ENCODE results near the gene NUDT14.

NUDT14 gene

DNA sequence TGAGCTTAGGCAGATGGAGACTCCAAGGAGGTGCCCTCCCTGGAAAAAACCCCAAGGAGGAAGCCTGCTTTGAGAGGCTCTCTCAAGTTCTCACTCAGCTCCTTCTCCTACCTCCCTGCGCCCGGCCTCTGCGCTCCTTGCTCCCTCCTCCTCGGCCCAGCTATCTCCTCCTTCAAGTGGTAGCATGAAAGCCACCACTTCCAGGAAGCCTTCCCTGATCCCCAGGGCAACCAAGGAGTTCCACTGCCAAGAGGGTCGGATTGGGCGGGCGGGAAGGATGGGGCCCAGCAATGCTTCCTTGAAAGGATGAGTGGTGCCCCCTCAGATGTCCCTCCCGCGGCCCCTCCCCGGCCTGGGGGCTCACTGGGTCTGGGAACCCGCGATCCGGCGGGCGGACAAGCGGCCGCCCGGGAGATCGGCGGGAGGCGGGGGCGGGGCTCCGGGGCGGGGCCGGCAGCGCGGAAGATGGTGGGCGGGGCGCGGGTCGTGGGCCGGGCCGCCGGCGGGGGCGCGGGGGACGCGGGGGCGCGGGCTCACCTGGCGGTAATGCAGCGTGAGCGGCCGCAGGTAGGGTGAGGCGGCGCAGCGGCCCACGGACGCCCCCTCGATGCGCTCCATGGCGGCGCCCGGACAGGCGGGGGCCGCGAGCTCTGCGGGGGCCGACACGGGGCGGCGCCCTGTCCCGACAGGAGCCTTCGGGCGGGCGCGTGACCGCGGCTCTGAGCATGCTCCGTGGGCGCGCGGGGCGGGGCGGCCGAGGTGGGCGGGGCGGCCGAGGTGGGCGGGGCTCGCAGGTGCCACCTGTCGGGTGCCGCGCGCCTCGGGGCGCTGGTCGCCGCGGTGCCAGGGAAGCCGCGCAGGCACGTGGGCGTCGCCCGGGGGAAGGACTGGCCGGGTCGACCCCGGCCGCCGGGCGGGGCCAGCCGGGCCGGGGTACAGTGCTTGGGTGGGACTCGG lies at the start of gene NUDT14:
TSS of gene NUDT14 (minus strand) at position 721 of the 957 bp plus-strand sequence. CDS start at position 618, 103 bp downstream.
- no peak within 1 kb of the TSS for H3K27ac Mint-ChIP-seq
- H3K4me3 Mint-ChIP-seq = peak within 1 kb of the TSS; percentile 78
- peak; percentile 88 for DNase-seq
- H3K27me3 Mint-ChIP-seq = peaks cover 63% of the 10 kb centered on the region
- H3K36me3 Mint-ChIP-seq = no peaks in the 10 kb centered on the region
- CTCF ChIA-PET = interaction anchor here (0.7 to 1.5 kb wide), 4 partner anchors 11 to 171 kb away, joined by 3 to 5 read pairs (median 4); no protein-coding TSS in a partner anchor
- H3K4me1 Mint-ChIP-seq = peaks cover 32% of the 10 kb centered on the region
- no peaks in the 10 kb centered on the region for H3K9me3 Mint-ChIP-seq

DNA sequence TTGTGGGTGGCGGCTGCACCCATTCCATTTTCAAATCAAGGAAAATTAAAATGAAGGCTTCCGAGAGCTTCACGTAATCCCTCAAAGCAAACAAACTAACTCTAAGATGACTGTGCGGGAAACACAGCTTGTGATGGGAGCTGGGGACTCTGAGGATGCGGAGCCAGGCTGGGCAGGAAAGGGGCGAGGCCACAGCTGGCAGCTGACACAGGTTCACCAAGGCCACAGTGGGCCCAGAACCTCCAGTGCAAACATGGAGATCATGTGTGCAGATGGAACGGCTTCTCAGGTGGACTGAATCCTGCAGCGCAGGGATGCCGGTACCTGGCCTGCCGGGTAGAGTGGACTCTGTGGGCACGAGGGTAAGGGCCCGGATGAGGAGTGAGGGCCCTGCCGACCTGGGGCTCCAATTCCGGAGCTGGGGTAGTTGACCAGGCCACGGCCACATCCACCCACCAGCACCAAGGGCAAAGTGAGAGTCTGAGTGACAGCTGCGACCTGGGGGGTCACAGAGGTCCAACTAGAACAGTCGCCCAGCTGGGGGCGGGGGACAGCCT lies 48.1 kb upstream of the NUDT14 start:
- no peak overlapping the region for H3K27ac Mint-ChIP-seq
- H3K36me3 Mint-ChIP-seq = peaks cover 7% of the 10 kb centered on the region
- CTCF ChIA-PET = no interaction called here
- no peaks in the 10 kb centered on the region for H3K9me3 Mint-ChIP-seq
- DNase-seq = no peak
- no peaks in the 10 kb centered on the region for H3K4me1 Mint-ChIP-seq
- no peak overlapping the region for H3K4me3 Mint-ChIP-seq
- H3K27me3 Mint-ChIP-seq = no peaks in the 10 kb centered on the region

DNA sequence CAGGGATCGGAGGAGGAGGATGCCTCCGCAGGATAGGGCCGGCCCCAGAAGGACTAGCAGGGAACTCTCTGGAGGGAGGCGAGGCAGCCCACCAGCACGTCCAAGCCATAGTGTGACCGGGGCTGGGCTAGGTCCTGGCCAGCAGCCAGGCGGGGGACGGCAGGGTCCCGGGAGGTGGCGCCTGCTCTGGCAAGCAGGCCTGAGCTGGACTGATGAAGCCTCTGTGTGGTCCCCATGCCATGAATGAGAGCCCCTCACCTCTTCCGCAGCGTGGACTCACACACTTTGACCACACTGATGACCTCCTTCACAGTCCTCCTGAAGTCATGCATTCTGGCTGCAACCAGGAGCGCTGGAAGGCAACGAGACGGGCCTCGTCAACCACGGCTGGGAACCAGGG lies 47.5 kb upstream of the NUDT14 start:
- H3K9me3 Mint-ChIP-seq = no peaks in the 10 kb centered on the region
- no peak for DNase-seq
- H3K36me3 Mint-ChIP-seq = peaks cover 11% of the 10 kb centered on the region
- no peak overlapping the region for H3K4me3 Mint-ChIP-seq
- no peak overlapping the region for H3K27ac Mint-ChIP-seq
- no peaks in the 10 kb centered on the region for H3K27me3 Mint-ChIP-seq
- CTCF ChIA-PET = no interaction called here
- H3K4me1 Mint-ChIP-seq = no peaks in the 10 kb centered on the region

DNA sequence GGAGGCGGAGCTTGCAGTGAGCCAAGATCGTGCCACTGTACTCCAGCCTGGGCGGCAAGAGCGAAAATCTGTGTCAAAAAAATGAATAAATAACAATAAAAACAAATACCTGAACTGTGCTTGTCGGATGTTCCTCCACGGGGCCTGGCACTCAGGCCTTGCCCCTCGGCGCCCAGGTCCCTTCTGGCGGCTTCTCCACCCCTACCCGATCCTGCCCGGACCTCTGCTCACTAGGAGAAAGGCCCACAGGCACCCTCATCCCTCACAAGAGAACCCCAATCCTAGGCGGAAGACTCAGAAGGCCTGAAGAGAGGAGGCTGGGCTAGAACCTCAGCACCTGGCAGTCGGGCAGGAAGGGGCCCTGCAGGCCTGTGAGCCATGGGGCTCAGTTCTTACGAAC lies 46.2 kb upstream of the NUDT14 start:
- Mint-ChIP-seq H3K27ac (no peak overlapping the region), H3K4me3 (no peak overlapping the region), H3K36me3 (peaks cover 13% of the 10 kb centered on the region), H3K4me1 (no peaks in the 10 kb centered on the region), H3K27me3 (no peaks in the 10 kb centered on the region), H3K9me3 (no peaks in the 10 kb centered on the region)
- CTCF ChIA-PET = no interaction called here
- no peak for DNase-seq

DNA sequence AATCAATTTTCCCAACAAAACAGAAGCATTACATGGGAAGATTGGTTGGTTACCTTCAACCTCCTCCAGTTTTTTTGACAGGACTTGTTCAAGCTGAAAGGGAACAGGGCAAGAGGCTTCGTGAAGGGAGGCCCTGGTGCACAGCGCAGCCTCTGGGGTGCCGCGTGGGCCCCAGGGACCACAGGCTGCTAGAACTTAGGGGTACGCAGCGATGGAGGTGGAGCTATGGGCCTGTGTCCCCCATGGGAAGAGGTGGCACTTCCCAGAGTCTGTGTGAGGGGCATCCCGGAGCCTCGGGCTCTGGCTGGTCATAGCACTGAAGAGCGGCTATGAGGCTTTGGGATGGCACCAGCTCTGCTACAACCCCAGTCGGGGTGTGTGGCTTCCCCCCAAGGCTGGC lies 45.1 kb upstream of the NUDT14 start:
- Mint-ChIP-seq H3K36me3 (peaks cover 20% of the 10 kb centered on the region), H3K27me3 (no peaks in the 10 kb centered on the region), H3K9me3 (no peaks in the 10 kb centered on the region), H3K27ac (no peak overlapping the region), H3K4me3 (no peak overlapping the region), H3K4me1 (no peaks in the 10 kb centered on the region)
- DNase-seq = no peak
- CTCF ChIA-PET = no interaction called here

DNA sequence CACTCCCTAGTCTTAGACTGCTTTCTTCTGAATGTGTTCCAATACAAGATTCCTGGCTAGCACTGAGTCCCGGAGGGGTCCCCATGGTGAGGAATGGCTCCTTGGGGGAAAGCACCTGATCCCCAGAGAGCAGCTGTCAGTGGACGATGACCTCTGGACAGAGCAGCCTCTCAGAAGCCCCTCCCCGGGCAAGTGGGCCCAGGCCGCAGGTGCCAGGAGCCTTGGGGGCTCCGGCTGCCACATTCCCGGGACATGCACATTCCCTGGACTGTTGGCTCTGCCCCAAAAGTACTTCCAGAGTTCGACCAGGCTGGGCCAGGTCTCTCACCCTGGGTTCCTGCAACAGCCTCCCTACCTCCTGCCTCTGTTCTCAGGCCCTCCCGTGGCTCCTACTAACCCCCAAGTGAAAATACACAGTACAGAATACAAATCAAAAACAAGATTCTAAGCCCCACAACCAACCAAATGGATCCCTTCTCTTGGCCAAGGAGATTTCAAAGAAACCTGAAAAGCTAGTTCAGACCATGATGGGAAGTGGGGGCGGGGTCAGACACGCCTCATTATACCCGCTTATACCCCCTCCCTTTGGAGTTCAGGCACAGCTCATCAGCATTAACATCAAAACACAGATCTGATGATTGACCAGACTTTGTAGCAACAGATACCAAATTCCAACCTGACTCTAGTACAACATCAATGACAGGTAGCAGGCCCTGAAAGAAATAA lies 43.9 kb upstream of the NUDT14 start:
- H3K27me3 Mint-ChIP-seq = no peaks in the 10 kb centered on the region
- H3K27ac Mint-ChIP-seq = no peak overlapping the region
- H3K9me3 Mint-ChIP-seq = no peaks in the 10 kb centered on the region
- no peak for DNase-seq
- no peak overlapping the region for H3K4me3 Mint-ChIP-seq
- no peaks in the 10 kb centered on the region for H3K4me1 Mint-ChIP-seq
- CTCF ChIA-PET = no interaction called here
- H3K36me3 Mint-ChIP-seq = peaks cover 27% of the 10 kb centered on the region

- H3K27ac Mint-ChIP-seq = no peak overlapping the region
- no peaks in the 10 kb centered on the region for H3K9me3 Mint-ChIP-seq
- CTCF ChIA-PET = interaction anchor here (1.3 kb wide), 1 partner anchor 128 kb away, joined by 3 read pairs; no protein-coding TSS in a partner anchor
- H3K36me3 Mint-ChIP-seq = peaks cover 27% of the 10 kb centered on the region
- H3K4me3 Mint-ChIP-seq = no peak overlapping the region
- DNase-seq = no peak
- H3K27me3 Mint-ChIP-seq = no peaks in the 10 kb centered on the region
- no peaks in the 10 kb centered on the region for H3K4me1 Mint-ChIP-seq
Measured at GRCh38 chr14:105223770-105224544, 42.8 kb upstream of the NUDT14 start.

DNA sequence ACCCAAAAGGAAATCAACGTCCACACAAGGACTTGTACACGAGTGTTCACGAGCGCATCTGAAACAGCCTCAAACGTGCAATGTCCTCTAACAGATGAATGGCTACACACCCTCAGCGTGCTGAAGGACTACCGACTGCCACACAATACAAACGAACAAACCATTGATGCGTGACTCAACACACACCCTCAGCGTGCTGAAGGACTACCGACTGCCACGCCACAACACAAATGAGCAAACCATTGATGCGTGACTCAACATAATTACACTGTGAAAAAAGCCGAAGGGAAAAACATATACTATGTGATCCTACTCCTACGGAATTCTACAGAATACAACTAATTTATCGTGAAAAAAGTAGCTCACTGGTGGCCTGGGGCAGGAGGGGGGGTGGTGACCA lies 42.1 kb upstream of the NUDT14 start:
- H3K4me1 Mint-ChIP-seq = no peaks in the 10 kb centered on the region

DNA sequence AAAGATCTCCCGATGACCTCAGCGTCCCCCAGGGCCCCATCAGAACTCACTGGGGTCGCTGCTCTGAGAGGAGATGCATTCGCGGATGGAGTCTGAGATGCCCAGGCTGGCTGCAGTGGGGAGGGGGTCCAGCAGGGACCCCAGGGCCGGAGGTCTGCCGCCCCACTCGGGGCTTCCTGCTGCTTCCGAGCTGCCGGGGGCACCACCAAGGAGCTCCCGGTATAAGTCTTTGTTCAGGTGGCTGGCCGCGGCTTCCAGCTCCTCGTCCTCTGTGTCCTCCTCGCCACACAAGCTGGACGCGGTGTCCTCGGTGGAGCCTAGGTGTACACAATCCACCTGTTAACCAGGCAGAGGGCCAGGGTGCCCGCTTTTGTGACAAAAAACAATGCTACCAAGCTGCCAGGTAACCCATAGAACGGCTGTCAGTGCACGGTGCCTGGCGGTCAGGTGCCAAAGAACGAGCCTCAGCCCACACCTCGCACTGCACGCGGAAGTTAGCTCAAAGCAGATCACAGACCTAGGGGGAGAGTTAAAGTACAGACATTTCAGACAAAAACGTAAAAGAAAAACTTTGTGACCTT lies 40.6 kb upstream of the NUDT14 start:
- H3K27ac Mint-ChIP-seq = no peak overlapping the region
- CTCF ChIA-PET = no interaction called here
- no peaks in the 10 kb centered on the region for H3K4me1 Mint-ChIP-seq
- H3K9me3 Mint-ChIP-seq = no peaks in the 10 kb centered on the region
- no peak for DNase-seq
- peaks cover 33% of the 10 kb centered on the region for H3K36me3 Mint-ChIP-seq
- H3K27me3 Mint-ChIP-seq = no peaks in the 10 kb centered on the region
- H3K4me3 Mint-ChIP-seq = no peak overlapping the region

More for the DNA sequence above, 42.1 kb upstream of the NUDT14 start:
- H3K27me3 Mint-ChIP-seq = no peaks in the 10 kb centered on the region
- no peak for DNase-seq
- H3K27ac Mint-ChIP-seq = no peak overlapping the region
- H3K36me3 Mint-ChIP-seq = peaks cover 29% of the 10 kb centered on the region
- CTCF ChIA-PET = interaction anchor here (1.3 kb wide), 1 partner anchor 129 kb away, joined by 3 read pairs; no protein-coding TSS in a partner anchor
- no peak overlapping the region for H3K4me3 Mint-ChIP-seq
- no peaks in the 10 kb centered on the region for H3K9me3 Mint-ChIP-seq

DNA sequence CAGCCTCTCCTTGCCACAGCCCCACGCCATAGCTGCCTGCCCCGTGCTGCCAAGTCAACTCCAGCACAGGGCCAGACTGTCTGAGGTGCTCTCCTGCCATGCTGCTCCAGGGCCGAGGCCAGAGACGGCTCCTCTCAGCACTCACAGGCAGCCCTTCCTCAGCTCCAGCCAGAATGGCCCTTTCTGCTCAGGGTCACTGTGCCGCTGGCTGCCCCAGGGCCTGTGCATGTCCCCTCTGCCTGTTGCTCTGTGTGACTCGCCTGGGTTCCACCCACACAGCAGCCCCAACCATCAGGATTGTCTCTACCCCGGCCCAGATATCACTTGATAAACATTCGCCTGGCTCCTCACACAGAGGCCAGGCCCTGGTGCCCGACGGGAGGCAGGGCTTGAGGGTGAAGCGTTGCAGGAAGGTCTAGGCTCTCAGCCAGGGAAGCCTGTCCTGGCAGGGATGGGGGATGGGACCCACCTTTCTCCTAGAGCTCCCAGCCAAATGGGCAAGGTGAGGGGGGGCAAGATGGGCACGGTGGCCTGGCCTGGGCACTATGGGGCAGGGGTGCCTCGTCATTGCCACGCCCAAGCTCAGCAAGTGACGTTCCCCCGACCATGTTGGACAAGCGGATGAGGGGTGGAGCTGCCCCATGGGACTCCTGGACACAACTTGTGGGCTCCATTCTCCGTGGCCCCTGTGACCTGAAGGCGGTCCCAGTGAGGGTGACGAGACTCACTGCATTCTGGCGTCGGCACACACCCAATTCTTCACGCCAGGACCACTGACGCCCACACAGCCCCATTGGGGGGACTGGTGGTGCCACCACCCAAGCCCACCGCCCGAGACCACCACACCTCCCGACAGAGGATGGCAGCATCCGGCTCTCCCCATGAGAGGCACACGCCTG lies 39.8 kb upstream of the NUDT14 start:
- H3K9me3 Mint-ChIP-seq = peaks cover 1% of the 10 kb centered on the region
- no peak for DNase-seq
- peaks cover 33% of the 10 kb centered on the region for H3K36me3 Mint-ChIP-seq
- H3K27me3 Mint-ChIP-seq = no peaks in the 10 kb centered on the region
- H3K4me1 Mint-ChIP-seq = no peaks in the 10 kb centered on the region
- no peak overlapping the region for H3K4me3 Mint-ChIP-seq
- no peak overlapping the region for H3K27ac Mint-ChIP-seq
- CTCF ChIA-PET = no interaction called here

DNA sequence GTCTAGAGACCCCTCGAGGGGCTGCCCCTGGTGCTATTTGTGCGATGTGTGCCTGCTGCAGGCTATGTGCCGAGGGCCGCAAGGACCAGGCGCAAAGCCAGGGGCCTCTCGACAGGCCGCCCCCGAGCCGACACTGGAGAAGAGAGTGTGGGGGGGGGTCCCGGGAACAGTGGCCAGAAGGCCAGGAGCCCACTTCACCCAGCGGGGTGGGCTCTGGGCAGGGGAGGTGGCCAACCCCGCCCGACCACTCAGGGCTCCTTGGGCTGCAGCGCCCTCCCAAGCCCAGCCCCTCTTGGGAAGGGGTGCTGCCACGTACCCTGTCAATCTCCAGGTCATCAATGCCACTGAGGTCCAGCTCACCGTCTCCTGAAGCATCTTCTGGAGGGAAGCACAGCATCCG lies 38.6 kb upstream of the NUDT14 start:
- Mint-ChIP-seq H3K9me3 (peaks cover 12% of the 10 kb centered on the region), H3K4me1 (no peaks in the 10 kb centered on the region), H3K36me3 (peaks cover 44% of the 10 kb centered on the region), H3K4me3 (no peak overlapping the region), H3K27ac (no peak overlapping the region), H3K27me3 (no peaks in the 10 kb centered on the region)
- CTCF ChIA-PET = no interaction called here
- DNase-seq = no peak

GRCh38 chr14:105219043-105219612 lies 38.0 kb upstream of the NUDT14 start:
- Mint-ChIP-seq H3K27me3 (no peaks in the 10 kb centered on the region), H3K9me3 (peaks cover 12% of the 10 kb centered on the region), H3K36me3 (peaks cover 45% of the 10 kb centered on the region), H3K4me3 (no peak overlapping the region), H3K4me1 (no peaks in the 10 kb centered on the region), H3K27ac (no peak overlapping the region)
- no peak for DNase-seq
- CTCF ChIA-PET = no interaction called here

GRCh38 chr14:105218611-105219010 lies 37.5 kb upstream of the NUDT14 start:
- no peaks in the 10 kb centered on the region for H3K4me1 Mint-ChIP-seq
- CTCF ChIA-PET = no interaction called here
- no peaks in the 10 kb centered on the region for H3K27me3 Mint-ChIP-seq
- no peak for DNase-seq
- H3K9me3 Mint-ChIP-seq = peaks cover 12% of the 10 kb centered on the region
- peaks cover 42% of the 10 kb centered on the region for H3K36me3 Mint-ChIP-seq
- no peak overlapping the region for H3K4me3 Mint-ChIP-seq
- no peak overlapping the region for H3K27ac Mint-ChIP-seq

Data from activated naive CD4-positive, alpha-beta T cell treated with anti-CD3 and anti-CD28 coated beads, Interleukin-2, amount 10 ng/mL, durations not matched to agents 7 days and 5 days (primary cell).